GM12872 (cell line): ENCODE results near the gene NDC1.

Source experiments
- TF ChIP-seq, protein P1 (sequence below): IDR thresholded peaks from 3 replicates; pipeline ENCODE4 v1.5.1; 2011; ENCODE audit warnings: low read depth, mild to moderate bottlenecking, low read length, moderate library complexity; ENCODE audit not compliant: insufficient read depth

NDC1 gene, protein sequence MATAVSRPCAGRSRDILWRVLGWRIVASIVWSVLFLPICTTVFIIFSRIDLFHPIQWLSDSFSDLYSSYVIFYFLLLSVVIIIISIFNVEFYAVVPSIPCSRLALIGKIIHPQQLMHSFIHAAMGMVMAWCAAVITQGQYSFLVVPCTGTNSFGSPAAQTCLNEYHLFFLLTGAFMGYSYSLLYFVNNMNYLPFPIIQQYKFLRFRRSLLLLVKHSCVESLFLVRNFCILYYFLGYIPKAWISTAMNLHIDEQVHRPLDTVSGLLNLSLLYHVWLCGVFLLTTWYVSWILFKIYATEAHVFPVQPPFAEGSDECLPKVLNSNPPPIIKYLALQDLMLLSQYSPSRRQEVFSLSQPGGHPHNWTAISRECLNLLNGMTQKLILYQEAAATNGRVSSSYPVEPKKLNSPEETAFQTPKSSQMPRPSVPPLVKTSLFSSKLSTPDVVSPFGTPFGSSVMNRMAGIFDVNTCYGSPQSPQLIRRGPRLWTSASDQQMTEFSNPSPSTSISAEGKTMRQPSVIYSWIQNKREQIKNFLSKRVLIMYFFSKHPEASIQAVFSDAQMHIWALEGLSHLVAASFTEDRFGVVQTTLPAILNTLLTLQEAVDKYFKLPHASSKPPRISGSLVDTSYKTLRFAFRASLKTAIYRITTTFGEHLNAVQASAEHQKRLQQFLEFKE

DNA sequence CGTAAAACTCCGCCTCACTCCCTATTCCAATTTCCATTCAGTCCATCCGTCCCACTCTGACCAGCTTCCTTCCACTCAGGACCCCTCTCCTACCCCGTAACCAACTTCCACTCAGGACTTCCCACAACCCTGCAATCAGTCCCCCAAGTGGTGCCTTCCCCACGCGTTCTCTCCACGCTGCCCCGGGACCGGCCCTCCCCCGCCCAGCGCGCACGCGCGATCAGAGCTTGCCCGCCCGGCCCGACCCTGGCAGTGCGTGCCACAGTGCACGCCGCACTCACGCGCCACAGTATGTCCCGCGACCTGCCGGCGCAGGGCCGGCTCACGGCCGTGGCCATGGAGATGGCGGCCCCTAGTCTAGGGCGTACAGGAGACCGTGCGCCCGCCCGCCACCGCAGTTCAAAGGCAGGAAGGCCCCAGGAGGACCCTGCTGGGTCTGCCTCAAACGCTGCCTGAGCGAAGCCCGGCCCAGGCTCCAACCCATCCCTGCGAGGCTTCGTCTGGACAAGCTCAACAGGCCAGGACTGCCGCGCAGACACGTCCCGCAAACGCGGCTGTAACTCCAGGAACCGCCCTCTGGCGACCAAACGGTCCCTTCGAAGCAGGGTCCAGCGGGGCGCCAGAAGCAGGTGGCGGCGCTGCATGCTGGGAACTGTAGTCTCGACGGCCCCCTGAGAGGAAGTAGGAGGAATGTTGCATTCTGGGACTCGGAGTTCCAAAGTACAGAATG, at the start of gene NDC1:
NDC1 (minus strand) TSS at position 373 of the 730 bp plus-strand sequence; CDS start at position 338, 35 bp downstream.
- TF ChIP-seq, protein P1, sequence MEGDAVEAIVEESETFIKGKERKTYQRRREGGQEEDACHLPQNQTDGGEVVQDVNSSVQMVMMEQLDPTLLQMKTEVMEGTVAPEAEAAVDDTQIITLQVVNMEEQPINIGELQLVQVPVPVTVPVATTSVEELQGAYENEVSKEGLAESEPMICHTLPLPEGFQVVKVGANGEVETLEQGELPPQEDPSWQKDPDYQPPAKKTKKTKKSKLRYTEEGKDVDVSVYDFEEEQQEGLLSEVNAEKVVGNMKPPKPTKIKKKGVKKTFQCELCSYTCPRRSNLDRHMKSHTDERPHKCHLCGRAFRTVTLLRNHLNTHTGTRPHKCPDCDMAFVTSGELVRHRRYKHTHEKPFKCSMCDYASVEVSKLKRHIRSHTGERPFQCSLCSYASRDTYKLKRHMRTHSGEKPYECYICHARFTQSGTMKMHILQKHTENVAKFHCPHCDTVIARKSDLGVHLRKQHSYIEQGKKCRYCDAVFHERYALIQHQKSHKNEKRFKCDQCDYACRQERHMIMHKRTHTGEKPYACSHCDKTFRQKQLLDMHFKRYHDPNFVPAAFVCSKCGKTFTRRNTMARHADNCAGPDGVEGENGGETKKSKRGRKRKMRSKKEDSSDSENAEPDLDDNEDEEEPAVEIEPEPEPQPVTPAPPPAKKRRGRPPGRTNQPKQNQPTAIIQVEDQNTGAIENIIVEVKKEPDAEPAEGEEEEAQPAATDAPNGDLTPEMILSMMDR = no peak

DNA sequence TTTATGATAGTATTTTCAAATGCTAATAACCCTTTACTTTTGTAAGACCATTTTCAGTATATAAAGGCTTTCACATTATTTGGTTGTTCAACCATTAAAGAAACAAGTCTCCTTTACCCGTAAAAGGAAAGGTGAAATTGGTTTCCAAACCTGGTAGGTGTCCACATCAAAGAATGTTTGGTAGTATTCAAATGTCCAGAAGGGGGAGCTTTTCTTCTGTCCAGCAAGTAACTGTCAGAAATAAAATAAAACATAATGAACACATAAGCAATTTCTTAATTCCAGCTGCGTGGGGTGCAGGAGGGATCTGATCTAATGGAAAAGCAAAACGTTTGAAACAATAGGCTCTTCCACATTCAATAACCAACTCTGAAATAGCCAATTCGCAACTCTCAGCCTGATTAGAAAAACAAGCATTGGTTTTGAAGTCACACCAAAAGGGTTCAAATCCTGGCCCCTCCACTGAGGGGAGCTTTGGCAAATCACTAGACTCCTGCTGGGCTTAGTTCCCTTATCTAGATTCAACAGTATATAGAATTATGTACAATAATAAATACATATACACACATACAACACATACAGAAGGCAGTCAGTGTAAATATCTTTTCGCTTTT, 40.5 kb upstream of the NDC1 start:
- TF ChIP-seq, protein P1 = peak; percentile 61

DNA sequence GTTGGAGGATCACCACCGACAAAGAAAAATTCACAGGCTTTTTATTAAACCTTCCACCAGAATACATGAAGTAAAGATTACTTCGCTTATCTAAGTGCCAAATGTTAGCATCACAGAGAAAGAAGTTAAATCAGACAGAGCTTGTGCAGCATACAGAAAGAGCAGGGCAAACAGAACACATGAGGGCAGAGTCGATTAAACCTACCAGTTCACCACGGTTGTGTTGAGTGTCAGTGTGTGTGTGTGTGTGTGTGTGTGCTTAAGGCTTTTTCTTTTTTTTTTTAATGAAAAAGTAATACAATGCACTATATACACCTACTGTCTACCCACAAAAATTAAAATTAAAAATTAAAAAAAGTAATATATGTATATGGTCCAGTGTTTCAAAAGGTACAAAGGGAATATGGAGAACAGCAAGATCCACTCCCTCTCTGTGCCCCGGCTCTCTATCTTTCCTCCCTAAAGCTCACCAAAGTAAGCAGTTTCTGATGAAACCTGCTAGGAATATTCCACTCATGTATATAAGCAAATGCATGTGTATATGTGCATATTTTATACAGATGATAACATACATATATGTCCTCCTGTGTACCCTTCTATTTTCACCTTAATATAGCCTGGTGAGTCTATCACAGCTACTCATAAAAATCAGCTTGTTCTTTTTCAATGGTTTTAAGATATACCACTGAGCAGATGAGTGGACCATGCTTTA, 33.8 kb upstream of the NDC1 start:
- TF ChIP-seq, protein P1 = no peak

DNA sequence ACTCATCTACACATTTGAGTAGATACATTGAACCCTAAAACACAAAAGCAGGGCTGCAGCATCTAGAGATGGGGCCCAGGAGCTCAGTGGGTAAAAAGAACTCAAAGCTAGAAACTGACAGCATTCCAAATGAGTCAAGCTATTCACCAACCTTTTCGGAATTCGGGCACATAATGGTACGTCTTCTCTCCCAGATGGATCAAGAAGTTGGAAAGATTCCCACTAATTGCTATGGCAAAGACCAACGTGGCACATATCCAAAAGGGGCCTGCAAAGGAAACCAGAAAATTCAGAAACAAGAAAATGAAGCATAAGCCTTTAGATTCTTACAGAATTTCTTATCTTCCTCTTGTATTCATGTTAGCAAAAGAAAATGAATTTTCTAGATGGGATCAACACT, 33.1 kb upstream of the NDC1 start:
- TF ChIP-seq, protein P1 = no peak

DNA sequence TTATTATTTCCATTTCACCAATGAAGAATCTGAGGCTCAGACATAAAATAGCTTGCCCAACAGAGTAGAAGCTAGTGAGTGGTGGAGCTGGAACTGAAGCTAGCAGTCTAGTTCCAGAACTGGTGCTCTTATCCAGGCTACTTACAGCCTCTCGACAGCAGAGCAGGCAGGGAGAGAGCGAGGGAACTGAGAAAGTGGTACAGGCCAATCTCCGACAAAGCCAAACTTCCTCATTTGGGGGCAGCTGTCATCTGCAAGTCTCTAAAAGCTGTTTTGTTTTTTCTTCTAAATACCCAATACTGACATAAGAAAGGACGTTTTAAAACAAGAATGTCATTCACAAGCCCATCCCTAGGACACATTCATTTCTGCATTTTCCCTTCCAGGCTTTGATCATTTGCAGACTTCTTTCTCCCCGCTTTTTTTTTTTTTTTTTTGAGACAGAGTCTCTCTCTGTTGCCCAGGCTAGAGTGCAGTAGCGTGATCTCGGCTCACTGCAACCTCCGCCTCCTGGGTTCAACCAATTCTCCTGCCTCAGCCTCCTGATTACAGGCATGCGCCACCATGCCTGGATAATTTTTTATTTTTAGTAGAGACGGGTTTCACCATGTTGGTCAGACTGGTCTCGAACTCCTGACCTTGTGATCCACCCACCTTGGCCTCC, 31.5 kb upstream of the NDC1 start:
- TF ChIP-seq, protein P1 = no peak

DNA sequence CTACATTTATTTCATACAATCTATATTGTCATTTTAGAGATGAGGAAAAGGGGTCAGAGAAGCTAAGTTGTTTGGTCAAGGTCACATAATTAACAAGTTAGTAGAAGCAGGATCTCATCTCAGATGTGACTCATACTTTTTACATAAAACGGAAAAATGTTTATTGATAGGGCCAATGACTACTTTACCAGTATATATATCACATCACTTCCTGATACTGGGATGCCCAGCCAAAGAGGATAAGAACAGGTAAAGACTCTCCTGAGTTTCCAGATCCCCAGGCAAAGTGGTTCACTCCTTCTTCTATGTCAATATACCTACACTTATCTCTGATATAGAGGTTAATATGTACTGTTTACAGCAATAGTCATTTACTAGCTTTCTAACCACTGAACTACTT, 30.5 kb upstream of the NDC1 start:
- TF ChIP-seq, protein P1 = no peak
